CD4-positive, alpha-beta T cell treated with Interleukin-17A for 4 hours (primary cell): ENCODE data around the gene TUBG1.
"Not testable (repeated sequence)": the region's sequence is repeated elsewhere in the genome, so short reads cannot be mapped to it uniquely, and the experiment has no call there.

Source experiments
- DNase-seq: peaks from one replicate; pipeline ENCODE4 v3.0.0-alpha.2; 2020; ENCODE audit warnings: mixed read lengths

TUBG1 gene

GRCh38 chr17:42579794-42580551 lies 29.5 kb upstream of the TUBG1 start:
- no peak for DNase-seq

- DNase-seq = no peak
These were observed 27.7 kb upstream of the TUBG1 start for GRCh38 chr17:42581744-42582270.

GRCh38 chr17:42584880-42585279 lies 24.6 kb upstream of the TUBG1 start:
- no peak for DNase-seq

DNA sequence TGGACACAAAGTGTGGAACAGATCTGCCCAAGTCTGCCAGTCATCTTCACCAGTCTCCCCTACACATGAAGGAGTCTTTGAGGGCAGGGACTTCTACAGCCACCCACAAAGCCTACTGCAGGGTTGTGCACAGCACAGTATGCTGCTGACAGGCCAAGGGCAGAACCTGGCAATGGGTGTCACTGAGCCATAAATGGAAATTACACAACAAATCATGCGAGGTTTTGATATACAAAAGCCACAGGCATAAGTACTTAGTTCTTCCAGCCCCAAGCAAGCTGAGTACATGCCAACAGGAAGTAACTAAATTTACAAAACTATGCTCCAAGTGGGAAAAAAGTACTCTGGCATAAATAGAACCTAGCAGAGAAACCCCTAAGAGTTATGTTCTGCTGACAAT lies 24.1 kb upstream of the TUBG1 start:
- DNase-seq = no peak

DNA sequence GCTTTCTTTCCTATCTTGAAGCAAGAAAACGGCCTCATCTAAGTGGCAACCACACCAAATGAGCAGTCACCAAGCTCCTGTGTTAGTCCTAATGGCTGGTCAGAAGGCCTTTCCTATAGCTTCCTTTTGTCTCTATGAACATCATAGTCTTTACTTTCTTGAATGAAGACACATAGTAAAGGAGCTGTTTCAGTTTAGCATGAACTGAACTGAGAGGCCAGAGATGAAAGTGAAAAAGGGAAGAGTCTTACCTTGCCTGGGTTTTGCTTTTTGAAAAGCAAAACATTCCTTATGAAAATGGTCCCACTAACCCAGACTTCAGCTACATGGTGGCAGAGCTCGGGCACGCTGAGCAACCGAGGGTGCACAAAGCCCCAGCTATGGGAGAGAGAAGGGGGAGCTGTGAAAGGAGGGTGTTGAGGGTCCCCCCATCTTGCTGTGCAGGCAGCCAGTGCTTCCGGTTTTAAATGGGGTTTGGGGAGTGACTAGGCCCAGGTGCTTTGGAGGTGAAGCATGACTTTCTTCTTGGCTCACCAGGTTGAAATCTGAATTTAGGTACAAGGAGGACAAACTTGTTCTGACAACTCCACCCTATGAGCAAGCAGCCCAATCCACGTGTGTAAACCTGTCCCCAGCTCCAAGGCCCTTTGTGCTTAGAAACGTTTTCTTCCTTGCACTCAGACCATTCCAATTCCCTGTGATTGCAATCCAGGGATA lies 22.8 kb upstream of the TUBG1 start:
- no peak for DNase-seq

- DNase-seq = no peak
These were observed 18.6 kb upstream of the TUBG1 start for GRCh38 chr17:42590886-42591285.

- no peak for DNase-seq
These were observed 18.1 kb upstream of the TUBG1 start for GRCh38 chr17:42591411-42591810.

DNA sequence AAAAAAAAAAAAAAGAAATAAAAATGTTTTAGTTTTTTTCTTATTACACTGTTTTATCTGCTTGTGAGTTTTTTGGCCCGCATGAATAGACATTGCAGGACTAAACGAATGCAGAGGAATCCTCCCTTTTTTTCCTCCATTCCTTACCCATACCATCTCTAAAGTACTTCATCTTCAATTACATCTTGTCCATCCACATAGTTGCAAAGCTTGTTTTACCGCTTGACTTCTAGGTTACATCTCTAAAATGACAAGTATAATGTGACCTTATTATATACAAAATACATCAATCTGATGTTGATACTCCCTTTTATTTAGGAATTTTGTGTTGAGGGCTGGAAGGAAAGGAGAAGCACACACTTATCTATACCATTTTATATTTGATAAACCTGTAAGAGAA lies 13.1 kb upstream of the TUBG1 start:
- no peak for DNase-seq

DNA sequence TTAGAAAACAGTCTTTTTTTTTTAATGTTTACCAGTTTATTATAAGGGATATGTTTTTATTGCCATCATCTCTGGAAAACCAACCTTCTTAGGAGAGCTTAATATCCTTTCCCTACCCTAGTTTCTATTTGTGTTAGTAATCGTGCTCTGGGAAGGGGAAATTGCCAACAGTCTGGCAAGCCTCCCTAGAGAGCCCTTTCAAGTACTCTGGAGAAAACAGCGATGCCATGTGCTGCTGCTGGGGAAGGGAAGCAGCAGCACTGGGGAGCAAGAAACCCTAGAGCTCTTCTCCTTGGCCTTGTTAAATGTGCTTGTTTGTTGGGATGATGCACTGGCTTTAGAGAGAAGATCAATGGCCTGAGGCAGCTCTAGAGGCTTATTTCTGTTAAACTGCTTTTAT lies 10.6 kb upstream of the TUBG1 start:
- no peak for DNase-seq

DNA sequence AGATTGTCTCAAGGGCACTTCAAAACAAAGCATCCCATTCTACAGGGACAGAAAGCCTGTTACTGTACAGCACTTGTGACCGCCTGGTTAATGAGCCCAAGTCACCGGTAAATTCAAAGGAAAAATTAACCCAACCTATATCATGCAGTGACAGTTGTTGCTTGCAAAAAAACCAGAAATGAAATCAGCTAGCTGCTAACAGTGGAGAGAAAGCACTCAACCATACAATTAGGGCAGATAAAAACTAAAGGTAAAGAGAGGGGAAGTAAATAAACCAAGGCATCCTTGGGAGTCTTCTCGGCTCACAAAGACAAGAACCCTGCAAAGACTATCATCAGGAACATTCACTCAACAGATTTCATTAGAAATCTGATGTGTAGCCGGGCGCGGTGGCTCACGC lies 6.2 kb upstream of the TUBG1 start:
- no peak for DNase-seq

DNA sequence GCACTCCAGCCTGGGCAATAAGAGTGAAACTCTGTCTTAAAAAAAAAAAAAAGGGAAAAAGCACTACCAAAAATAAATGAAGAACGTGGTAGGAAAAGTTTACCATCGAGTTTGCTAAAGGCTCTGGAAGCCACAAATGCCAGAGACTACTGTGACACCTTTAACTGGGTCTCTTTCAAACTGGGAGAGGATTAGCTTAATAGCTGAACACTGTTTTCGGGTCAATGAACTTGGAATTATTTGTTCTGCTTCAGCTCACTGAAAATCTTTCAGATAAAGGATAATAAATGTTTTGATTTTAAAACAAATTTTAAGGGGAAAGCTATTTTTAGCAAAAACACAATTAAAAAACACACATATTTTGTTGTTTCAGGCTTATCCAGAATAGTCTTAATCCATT lies 1.7 kb upstream of the TUBG1 start:
- DNase-seq = no peak

DNA sequence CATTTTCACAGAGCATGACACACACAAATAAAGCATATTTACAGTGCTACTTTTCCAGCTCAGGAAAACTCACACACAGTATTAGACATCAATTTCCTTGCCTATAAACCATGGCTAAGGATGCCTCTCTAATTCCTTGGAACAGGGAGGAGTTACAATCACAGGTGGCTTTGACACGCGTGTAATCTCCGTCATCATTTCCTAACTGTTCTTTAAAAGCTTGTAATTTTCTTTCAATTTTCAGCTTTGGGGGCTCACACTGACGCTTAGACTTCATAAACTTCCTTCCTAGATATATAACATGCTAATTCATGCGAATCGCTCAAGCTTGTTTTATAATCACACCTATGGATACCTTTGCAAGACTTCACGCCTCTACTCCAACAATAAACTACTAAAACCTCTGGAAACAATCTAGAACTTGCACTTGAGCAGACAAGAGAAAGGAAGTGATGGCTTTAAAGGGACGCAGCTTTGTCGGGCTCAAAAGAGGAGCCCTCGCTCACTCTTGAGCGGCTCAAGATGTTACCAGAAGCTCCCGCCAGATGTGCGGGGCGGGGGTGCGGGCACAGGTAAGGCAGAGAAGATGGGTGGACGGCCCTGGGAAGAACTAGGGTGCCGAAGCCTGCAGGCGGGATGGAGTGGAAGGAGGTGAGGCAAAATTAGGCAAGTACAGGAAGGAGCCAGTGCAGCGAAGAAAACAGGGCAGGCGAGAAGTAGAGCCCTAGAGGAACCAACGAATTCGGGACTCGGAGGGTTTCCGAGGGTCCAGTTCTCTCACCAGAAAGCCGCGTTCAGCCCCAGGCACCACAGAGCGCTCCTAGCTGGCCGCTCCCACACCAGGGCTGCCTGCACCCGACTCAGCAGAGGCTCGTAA lies 940 bp upstream of the TUBG1 start:
- DNase-seq = peak; percentile 39

GRCh38 chr17:42609814-42610801 lies 625 bp downstream of the TUBG1 start:
- DNase-seq = peak; percentile 17

DNA sequence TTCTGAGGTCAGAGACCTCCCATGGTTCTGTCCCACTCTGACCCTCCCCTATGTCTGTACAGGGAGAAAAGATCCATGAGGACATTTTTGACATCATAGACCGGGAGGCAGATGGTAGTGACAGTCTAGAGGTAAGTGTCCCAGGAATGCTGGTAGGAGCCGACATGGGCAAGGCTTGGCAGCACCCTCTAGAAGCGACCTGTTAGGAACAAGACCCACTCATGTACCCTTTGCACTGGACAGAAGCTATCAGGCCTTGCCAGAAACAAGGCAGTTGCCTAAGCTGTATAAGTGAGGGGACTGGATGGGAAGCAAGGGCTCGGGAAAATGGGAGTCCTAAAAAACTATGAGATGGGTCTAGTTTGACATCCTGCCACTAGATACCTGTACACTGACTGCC lies 2.5 kb downstream of the TUBG1 start:
- no peak for DNase-seq

DNA sequence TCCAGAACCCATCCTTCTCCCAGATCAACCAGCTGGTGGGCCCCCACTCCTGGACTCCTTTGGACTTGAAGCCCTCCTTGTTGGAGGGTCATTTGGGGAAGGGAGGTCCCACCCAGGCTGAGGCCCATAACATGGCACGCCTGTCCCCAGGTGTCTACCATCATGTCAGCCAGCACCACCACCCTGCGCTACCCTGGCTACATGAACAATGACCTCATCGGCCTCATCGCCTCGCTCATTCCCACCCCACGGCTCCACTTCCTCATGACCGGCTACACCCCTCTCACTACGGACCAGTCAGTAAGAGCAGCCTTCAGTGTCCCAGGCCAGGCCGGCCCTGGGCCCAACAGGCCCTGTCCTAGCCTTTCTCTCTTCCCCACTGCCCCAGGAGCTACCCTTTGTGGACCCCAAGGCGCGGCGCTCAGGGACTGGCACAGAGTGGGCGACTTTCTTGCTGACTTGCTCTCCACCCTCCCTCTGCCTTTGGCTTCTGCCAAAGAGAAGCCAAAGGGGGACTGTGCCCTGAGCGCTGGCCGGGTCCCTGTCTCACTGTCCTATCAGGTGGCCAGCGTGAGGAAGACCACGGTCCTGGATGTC lies 4.3 kb downstream of the TUBG1 start:
- no peak for DNase-seq

DNA sequence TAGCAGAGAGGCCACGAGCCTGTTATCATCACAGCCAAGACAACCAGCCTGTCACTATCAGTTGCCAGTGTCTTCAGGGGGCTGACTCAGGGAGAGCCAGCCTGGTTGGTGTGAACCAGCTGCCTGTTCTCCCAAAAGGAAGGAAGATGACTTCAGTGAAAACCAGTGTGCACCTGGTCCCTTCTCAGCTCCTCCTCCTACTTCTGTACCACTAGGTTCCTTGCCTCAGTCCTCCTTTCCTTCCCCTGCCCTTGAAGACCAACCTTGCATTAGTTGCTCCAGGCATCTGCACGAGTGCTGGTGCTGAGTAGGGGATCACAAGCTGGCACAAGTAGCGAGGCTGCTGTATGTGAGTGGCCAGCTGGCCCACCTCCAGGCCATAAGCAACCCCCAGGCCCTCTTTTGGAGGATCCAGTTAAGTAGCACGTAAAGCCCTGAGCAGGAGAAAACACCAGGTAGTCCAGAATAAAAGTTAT lies 8.5 kb downstream of the TUBG1 start:
- DNase-seq = no peak

- no peak for DNase-seq
These were observed 9.1 kb downstream of the TUBG1 start for GRCh38 chr17:42618442-42619150.

DNA sequence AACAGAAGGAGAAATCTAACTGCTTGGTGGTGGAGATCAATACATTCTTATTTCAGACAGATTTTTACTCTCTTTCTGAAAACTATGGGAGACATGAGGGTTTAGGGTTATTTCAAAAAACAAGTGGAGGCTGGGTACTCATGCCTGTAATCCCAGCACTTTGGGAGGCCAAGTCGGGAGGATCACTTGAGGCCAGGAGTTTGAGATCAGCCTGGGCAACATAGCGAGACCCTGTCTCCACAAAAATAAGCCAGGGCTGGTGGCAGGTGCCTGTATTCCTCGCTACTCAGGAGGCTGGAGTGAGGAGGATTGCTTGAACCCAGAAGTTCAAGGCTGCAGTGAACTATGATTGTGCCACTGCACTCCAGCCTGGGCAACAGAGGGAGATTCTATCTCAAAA lies 12.5 kb downstream of the TUBG1 start:
- not testable (repeated sequence) for DNase-seq

DNA sequence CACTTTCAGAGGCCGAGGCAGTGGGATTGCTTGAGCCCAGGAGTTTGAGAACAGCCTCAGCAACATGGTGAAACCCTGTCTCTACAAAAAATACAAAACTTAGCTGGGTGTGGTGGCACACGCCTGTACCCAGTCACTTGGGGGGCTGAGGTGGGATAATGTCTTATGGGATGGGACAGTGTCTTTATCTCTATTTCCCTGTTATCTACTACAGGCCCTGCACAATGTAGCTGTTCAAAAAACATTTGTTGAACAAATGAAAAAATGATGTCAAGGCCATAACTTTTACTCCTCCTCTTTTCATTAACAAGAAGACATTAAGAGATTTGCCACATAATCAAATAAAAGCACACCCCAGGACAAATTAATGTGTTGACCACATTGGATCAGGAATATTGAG lies 13.8 kb downstream of the TUBG1 start:
- DNase-seq = no peak

- no peak for DNase-seq
These were observed 14.5 kb downstream of the TUBG1 start for GRCh38 chr17:42623732-42624596.
